HEK293 (cell line): ENCODE data around the gene OR52D1.

Experiments
- ATF2 ChIP-seq: fragments of 450-650 bp; formaldehyde crosslinking; IDR thresholded peaks from 2 replicates; pipeline ENCODE4 v1.5.1; 2016; ENCODE audit warnings: missing biosample characterization, missing genetic modification characterization, low read depth
- CTCF ChIP-seq: fragments of 450-650 bp; formaldehyde crosslinking; IDR thresholded peaks from 2 replicates; pipeline ENCODE4 v1.5.1; 2016; ENCODE audit warnings: missing biosample characterization, missing genetic modification characterization
- SP2 ChIP-seq: fragments of 450-650 bp; formaldehyde crosslinking; IDR thresholded peaks from 2 replicates; pipeline ENCODE4 v1.5.1; 2016; ENCODE audit warnings: missing biosample characterization, missing genetic modification characterization
- ZFHX2 ChIP-seq: fragments of 450-650 bp; formaldehyde crosslinking; conservative IDR thresholded peaks from 2 replicates; pipeline ENCODE4 v1.5.1; 2016; ENCODE audit warnings: missing biosample characterization, missing genetic modification characterization
- ZFP37 ChIP-seq: fragments of 450-650 bp; formaldehyde crosslinking; IDR thresholded peaks from 2 replicates; pipeline ENCODE4 v1.5.1; 2016; ENCODE audit warnings: missing biosample characterization, missing genetic modification characterization
- ZNF274 ChIP-seq, 2 experiments: fragments of 200-500 bp in 1 of 2; fragments of 450-650 bp in 1 of 2; sonication (Bioruptor generic) in 1 of 2; formaldehyde crosslinking in 1 of 2; IDR thresholded peaks; 2 replicates each; pipeline versions ENCODE4 v1.5.1 to v1.6.1; 2014 to 2016; ENCODE audit warnings: borderline replicate concordance in 1 of 2, inconsistent platforms in 1 of 2, low read length in 1 of 2, missing biosample characterization in 1 of 2, missing genetic modification characterization in 1 of 2

GRCh38 chr11:5534046-5534445, 45.6 kb downstream of the OR52D1 start:
- no peak for TF ChIP-seq SP2
- no peak for TF ChIP-seq ZNF274 (IDR thresholded peaks at IDR 0.05; ENCODE audit: low read length)
- no peak for TF ChIP-seq ZNF274 (tag by site-specific recombination; IDR thresholded peaks at IDR 0.05; ENCODE audit: borderline replicate concordance)
- TF ChIP-seq CTCF (tag by site-specific recombination) = no peak
- no peak for TF ChIP-seq ZFP37 (tag by site-specific recombination)
- no peak for TF ChIP-seq ZFHX2
- no peak for TF ChIP-seq ATF2 (tag by site-specific recombination)
